Measurements from ENCODE around the gene EGLN1.

GRCh38 chr1:231421546-231421970, 529 bp downstream of the EGLN1 start:
- TF ChIP-seq ZBTB33 (IDR thresholded peaks at IDR 0.05) (no peak), E2F8 (IDR thresholded peaks at IDR 0.05; ENCODE audit: low read depth, partially characterized antibody) (no peak), ZNF274 (IDR thresholded peaks at IDR 0.05; ENCODE audit: insufficient read depth, insufficient read length) (no peak), FOXK2 (IDR thresholded peaks at IDR 0.05) (no peak), CTCF (IDR thresholded peaks at IDR 0.05 in 2 of 3, conservative IDR thresholded peaks at IDR 0.05 in 1 of 3; ENCODE audit: control insufficient read depth in 2 of 3, extremely low read depth in 1 of 3, insufficient read depth in 1 of 3, low read depth in 3 of 3, low read length in 3 of 3) (no peak)

All from GM12878 (cell line).